ENCODE measurements around the gene SPTBN5. TPM values are rescaled to one million over a fixed set of nuclear protein-coding genes. Genes with fewer than 3 reads are reported as not detected.

The SPTBN5 gene
- total RNA-seq, 2 donors from 2014 or later: 0.52 to 3.0 TPM

DNA sequence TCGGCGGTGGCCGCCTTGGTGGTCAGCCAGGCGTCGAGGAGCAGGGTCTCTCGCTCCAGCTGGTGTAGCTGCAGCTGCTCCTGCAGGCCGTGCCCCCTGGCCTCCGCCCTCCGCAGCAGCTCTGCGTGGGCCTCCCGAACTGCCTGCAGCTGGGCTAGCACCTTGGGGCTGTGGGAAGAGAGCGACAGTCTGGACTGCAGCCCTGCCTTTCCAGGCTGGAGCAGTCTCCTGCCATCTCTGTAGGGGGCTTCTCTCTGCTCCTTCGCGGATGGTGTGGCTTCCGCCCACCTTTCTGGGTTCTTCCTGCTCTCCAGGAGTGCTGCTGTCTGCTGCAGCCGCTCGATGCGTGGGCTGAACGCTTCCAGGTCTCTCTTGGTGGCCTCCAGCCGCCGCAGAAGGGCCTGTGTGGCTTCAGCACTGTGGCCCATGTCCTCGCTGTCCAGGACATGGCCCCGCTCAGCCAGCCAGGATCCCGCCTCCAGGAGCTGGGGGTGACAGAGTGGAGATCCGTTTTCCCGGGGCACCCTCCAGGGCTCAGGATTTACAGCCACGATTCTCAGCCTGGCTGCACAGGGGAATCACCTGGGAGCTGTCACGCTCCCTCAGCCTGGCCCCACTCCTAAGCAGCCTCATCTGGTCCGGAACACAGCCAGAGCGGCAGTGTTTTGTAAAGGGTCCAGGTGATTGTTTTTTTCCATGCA, 38.4 kb downstream of the SPTBN5 start:
- no peak for DNase-seq
- Histone ChIP-seq H3K4me3 (no peak overlapping the region), H3K4me1 (no peaks in the 10 kb centered on the region), H3K36me3 (replicated peaks in 1 of 2; ENCODE audit: insufficient read depth in 1 of 2, low read depth in 2 of 2) (no peaks in the 10 kb centered on the region), H3K27ac (no peak overlapping the region), H3K9me3 (no peaks in the 10 kb centered on the region), H3K27me3 (no peaks in the 10 kb centered on the region)
- intact Hi-C loops (cut with DNase I): no loop called here
- 86 to 89% methylated on average over 10 to 30 of the region's 30 CpGs for WGBS, 2 donors
- no peak for ATAC-seq
- TF ChIP-seq POLR2A (IDR thresholded peaks at IDR 0.05): no peak
- TF ChIP-seq, protein P1, sequence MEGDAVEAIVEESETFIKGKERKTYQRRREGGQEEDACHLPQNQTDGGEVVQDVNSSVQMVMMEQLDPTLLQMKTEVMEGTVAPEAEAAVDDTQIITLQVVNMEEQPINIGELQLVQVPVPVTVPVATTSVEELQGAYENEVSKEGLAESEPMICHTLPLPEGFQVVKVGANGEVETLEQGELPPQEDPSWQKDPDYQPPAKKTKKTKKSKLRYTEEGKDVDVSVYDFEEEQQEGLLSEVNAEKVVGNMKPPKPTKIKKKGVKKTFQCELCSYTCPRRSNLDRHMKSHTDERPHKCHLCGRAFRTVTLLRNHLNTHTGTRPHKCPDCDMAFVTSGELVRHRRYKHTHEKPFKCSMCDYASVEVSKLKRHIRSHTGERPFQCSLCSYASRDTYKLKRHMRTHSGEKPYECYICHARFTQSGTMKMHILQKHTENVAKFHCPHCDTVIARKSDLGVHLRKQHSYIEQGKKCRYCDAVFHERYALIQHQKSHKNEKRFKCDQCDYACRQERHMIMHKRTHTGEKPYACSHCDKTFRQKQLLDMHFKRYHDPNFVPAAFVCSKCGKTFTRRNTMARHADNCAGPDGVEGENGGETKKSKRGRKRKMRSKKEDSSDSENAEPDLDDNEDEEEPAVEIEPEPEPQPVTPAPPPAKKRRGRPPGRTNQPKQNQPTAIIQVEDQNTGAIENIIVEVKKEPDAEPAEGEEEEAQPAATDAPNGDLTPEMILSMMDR (IDR thresholded peaks at IDR 0.05): no peak

DNA sequence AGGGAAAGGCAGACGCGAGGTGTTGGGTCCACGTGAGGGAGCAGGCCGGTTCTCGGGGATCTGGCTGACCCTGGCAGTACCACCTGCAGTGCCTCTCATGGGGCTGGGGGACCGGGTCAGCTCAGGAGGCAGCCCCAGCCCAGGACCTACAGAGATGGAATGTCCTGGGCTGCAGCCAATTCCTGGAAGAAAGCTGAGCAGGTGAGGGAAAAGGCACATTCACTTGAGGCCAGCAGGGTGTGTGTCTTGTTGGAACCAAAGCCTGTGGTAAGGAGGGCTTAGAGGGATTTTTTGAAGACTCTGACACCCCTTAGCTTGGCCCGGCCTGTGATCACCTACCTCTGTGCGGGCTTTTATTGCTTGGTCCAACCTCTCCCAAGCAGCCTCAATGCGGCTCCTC, 39.4 kb downstream of the SPTBN5 start:
- H3K9me3 ChIP-seq: no peaks in the 10 kb centered on the region
- TF ChIP-seq, protein P1 (IDR thresholded peaks at IDR 0.05): no peak
- TF ChIP-seq POLR2A (IDR thresholded peaks at IDR 0.05): no peak
- intact Hi-C loops (cut with DNase I): no loop called here
- H3K36me3 ChIP-seq (replicated peaks in 1 of 2; ENCODE audit: insufficient read depth in 1 of 2, low read depth in 2 of 2): no peaks in the 10 kb centered on the region
- ATAC-seq (no peak), DNase-seq (peak in 1 of 4 donors; percentile 42)
- WGBS, 2 donors: 74 to 83% methylated on average over 5 to 9 of the region's 9 CpGs
- H3K27ac ChIP-seq: no peak overlapping the region
- peaks cover 7% of the 10 kb centered on the region for H3K4me1 ChIP-seq
- no peaks in the 10 kb centered on the region for H3K27me3 ChIP-seq
- no peak overlapping the region for H3K4me3 ChIP-seq

DNA sequence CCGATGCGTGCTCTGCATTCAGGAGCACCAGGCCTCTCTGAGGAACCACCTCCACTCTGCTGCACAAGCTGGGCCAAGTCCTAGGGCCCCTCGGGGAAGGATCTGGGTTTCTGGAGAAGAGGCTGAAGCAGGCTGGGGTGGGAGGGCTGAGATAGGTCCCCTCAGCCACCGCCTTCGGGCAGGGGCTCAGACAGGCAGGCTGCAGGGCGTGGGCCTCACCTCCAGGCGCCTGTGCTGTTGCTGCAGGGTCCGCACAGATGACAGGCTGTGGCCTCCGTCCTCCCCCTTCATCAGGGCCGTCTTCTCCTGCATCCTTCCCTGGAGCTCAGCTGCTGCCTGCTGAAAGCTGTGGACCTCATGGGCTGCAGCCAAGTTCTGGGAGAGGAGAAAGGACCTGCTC, 40.0 kb downstream of the SPTBN5 start:
- TF ChIP-seq, protein P1 (IDR thresholded peaks at IDR 0.05): no peak
- no peak for TF ChIP-seq POLR2A (IDR thresholded peaks at IDR 0.05)
- Histone ChIP-seq H3K36me3 (replicated peaks in 1 of 2; ENCODE audit: insufficient read depth in 1 of 2, low read depth in 2 of 2) (no peaks in the 10 kb centered on the region), H3K27me3 (no peaks in the 10 kb centered on the region), H3K4me3 (no peak overlapping the region), H3K27ac (no peak overlapping the region), H3K4me1 (peaks cover 10% of the 10 kb centered on the region), H3K9me3 (no peaks in the 10 kb centered on the region)
- WGBS, 2 donors: 72 to 87% methylated on average over 3 to 10 of the region's 10 CpGs
- ATAC-seq (no peak), DNase-seq (no peak)
- intact Hi-C loops (cut with DNase I): no loop called here

DNA sequence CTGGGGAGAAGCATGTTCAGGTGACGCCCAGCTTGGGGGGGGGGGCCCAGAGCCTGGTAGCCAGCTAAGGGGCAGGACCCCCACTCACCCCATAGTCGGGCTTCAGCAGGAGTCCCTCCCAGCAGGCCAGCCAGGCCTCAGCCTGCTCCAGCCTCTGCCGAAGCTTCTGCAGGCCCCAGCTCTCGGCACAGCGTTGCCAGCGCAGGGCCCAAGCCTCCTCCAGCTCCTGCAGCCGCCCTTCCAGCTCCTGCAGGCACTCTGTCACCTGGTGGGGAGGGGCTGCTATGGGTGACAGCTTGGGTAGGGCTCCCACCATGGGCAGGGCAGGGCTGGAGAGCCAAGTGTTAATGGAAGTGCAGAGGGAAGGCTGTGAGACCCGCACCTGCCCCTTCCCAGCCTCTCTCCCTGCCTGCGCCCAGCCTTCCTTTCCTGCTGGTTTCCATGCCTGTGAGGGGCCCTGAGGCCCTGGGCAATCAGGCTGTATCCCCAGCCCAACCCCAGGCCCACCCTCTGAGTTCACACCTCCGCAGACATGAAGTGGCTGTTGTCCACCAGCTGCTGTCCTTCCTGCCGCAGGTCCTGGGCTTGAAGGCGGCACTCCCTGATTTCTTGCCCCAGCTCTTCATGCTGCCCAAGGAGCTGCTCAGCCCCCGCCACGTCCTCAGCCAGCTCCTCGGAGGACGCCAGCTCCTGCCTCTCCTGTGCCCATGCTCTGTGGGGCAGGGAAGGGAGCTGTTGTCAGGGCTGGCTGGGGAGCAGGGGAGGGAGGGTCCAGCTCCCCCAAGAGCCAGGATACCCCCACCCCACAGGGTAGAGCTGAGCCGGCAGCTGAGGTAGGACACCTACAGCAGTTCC, 40.9 kb downstream of the SPTBN5 start:
- DNase-seq (no peak), ATAC-seq (no peak)
- H3K4me1 ChIP-seq: peaks cover 10% of the 10 kb centered on the region
- H3K36me3 ChIP-seq (replicated peaks in 1 of 2; ENCODE audit: insufficient read depth in 1 of 2, low read depth in 2 of 2): no peaks in the 10 kb centered on the region
- H3K27ac ChIP-seq: no peak overlapping the region
- no peak overlapping the region for H3K4me3 ChIP-seq
- intact Hi-C loops (cut with DNase I): no loop called here
- no peaks in the 10 kb centered on the region for H3K9me3 ChIP-seq
- WGBS, 2 donors: 78 to 90% methylated on average over 7 to 16 of the region's 17 CpGs
- H3K27me3 ChIP-seq: no peaks in the 10 kb centered on the region
- no peak for TF ChIP-seq POLR2A (IDR thresholded peaks at IDR 0.05)
- TF ChIP-seq, protein P1 (IDR thresholded peaks at IDR 0.05): no peak
